Mucosa of descending colon (tissue), 3 donors: ENCODE results near the gene UNC5B. TPM values are rescaled to one million over a fixed set of nuclear protein-coding genes. Genes with fewer than 3 reads are reported as not detected.

Experiments
- ATAC-seq: fragments of 200-7000 bp; cut with Tn5 transposase; one replicate; pipeline ENCODE4 v1.9.1; 2020; ENCODE audit warnings: mild to moderate bottlenecking, moderate library complexity
- DNase-seq, 3 donors: peaks; one replicate each; pipeline ENCODE4 v3.0.0-alpha.2; 2020
- H3K36me3 ChIP-seq: fragments of 200-600 bp; one replicate; pipeline ENCODE4 v1.8.0; 2021; ENCODE audit warnings: low read depth, mild to moderate bottlenecking
- H3K4me1 ChIP-seq: fragments of 200-600 bp; one replicate; pipeline ENCODE4 v1.8.0; 2021; ENCODE audit warnings: low read depth, mild to moderate bottlenecking
- H3K4me3 ChIP-seq: fragments of 200-600 bp; one replicate; pipeline ENCODE4 v1.8.0; 2021; ENCODE audit warnings: mild to moderate bottlenecking
- H3K9me3 ChIP-seq: fragments of 200-600 bp; one replicate; pipeline ENCODE4 v1.8.0; 2021; ENCODE audit warnings: mild to moderate bottlenecking
- intact Hi-C, 2 donors: fragments of 100-400 bp; cut with DNase I in 1 of 2; cut with micrococcal nuclease in 1 of 2; formaldehyde crosslinking; loops; one replicate each; pipeline versions ENCODE4 v1.11.0 to v1.11.1; 2022; cut with DNase I, micrococcal nuclease
- total RNA-seq, 3 donors: library from RNA; stranded (reverse); fragmentation: NEBNext Ultra II Directional in 2 of 3; extraction: Animal tissue kit (Norgen Biotek cat#: 25700) in 2 of 3; gene quantifications; one replicate each; pipeline versions ENCODE4 v1.2.1 to v1.2.4, GENCODE V29; 2021 to 2023
- TF ChIP-seq, protein P1 (sequence below): fragments of 200-600 bp; IDR thresholded peaks from one replicate; pipeline ENCODE4 v1.8.0; 2022; ENCODE audit warnings: antibody characterized with exemption, mild to moderate bottlenecking
- donor health status: DM: no; HTN: no; CAD: no; lungs with moderate emphysema.
- donor health status: DM: no; HTN: no; CAD: no.
- donor health status: DM: no; HTN: yes; CAD: no.

Gene UNC5B
- total RNA-seq, 3 donors from 2014 or later, result 11.0 to 17.4 (median 11.4) TPM

DNA sequence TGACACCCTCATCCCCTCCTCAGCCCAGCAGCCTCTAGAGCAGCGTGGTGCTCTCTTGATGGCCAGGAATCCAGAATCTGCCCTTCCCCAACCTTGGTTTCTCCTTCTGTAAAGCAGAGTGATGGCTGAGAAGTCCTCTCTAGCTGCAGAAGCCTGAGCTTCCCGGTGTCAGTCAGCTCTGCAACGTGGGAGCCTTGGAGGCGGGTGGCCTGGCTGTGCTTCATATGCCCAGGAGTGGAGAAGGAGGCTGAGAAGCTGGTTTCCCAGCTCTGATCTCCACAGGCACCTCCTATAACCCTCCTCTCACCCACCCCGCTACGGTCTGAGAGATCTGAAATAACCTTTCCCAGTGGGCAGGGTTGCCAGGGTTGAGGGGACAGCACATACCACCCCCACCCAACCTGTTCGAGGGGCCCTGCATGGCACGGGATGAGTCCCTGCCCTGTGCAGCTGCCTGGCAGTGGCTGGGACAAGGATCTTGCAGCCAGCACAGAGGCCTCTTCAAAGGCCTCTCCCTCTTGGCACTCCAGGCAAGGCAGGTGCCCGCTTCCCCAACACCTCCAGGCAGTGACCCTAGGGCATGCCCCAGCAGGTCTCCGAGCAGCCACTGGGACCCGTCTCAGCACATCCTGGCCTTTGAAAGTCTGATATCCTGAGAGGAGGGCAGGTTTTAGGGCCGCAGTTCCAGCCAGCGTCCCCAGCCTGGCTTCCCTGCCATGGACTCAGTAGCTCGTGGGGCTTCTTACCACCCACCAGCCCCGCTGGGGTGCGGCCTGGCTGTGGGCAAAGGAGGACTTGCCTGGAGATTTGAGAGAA lies 88.4 kb downstream of the UNC5B start:
- TF ChIP-seq, protein P1, sequence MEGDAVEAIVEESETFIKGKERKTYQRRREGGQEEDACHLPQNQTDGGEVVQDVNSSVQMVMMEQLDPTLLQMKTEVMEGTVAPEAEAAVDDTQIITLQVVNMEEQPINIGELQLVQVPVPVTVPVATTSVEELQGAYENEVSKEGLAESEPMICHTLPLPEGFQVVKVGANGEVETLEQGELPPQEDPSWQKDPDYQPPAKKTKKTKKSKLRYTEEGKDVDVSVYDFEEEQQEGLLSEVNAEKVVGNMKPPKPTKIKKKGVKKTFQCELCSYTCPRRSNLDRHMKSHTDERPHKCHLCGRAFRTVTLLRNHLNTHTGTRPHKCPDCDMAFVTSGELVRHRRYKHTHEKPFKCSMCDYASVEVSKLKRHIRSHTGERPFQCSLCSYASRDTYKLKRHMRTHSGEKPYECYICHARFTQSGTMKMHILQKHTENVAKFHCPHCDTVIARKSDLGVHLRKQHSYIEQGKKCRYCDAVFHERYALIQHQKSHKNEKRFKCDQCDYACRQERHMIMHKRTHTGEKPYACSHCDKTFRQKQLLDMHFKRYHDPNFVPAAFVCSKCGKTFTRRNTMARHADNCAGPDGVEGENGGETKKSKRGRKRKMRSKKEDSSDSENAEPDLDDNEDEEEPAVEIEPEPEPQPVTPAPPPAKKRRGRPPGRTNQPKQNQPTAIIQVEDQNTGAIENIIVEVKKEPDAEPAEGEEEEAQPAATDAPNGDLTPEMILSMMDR, result no peak

DNA sequence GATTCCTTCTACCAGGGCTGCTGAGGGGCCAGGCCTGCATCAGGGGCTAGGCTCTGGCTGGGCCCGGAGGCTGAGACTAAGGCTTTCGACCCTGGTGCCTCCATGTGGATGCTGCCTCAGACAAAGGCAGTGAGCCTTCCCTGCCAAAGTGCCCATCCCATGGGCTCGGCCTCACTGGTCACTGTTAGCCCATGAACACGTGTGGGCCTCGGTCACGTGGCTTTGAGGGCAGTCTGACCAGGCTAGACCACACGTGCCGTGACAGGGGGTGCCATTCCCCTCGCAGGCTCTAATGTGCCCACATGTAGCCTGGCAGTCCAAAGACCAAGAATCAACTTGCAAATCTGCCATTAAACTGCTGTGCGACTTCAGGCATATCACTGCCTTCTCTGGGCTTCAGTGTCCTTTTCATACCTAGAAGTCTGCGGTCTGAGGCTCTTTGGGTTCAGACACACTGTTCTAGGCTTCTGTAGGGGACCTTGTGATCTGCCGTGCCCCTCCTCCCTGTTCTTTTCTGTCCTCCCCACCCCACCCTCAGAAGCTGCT lies 89.1 kb downstream of the UNC5B start:
- Histone ChIP-seq H3K4me1 (no peaks in the 10 kb centered on the region), H3K36me3 (no peaks in the 10 kb centered on the region), H3K4me3 (no peak overlapping the region), H3K9me3 (no peaks in the 10 kb centered on the region)
- intact Hi-C loops, result no loop called here
- no peak for ATAC-seq
- no peak for DNase-seq
- TF ChIP-seq, protein P1, result no peak

More for the DNA sequence above, 88.4 kb downstream of the UNC5B start:
- Histone ChIP-seq H3K4me1 (no peaks in the 10 kb centered on the region), H3K36me3 (no peaks in the 10 kb centered on the region), H3K4me3 (no peak overlapping the region), H3K9me3 (no peaks in the 10 kb centered on the region)
- intact Hi-C loops, result no loop called here
- ATAC-seq (no peak), DNase-seq (peak in 1 of 3 donors; percentile 34)

DNA sequence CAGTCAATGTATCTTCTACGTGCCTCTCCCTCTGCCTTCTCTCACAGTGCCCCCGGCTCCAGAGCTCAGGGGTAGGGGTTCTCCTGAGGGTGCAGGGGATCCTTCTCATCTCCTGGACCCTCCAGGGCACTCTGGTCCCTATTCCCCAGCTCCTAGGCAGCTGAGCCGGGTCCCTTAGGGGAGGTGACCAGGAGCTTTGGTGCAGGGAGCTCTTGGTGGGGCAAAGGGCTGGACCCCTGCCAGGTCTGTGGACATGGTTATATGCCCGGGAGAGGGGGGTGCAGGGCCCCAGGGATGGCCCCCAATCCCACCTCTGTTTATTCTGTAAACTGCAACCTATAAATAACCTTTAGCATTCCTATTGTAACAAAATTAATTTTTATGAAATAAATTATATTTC lies 90.1 kb downstream of the UNC5B start:
- Histone ChIP-seq H3K4me3 (no peak overlapping the region), H3K36me3 (no peaks in the 10 kb centered on the region), H3K9me3 (no peaks in the 10 kb centered on the region), H3K4me1 (no peaks in the 10 kb centered on the region)
- peak in 1 of 3 donors; percentile 18 for DNase-seq
- TF ChIP-seq, protein P1, result no peak
- intact Hi-C loops, result no loop called here
- no peak for ATAC-seq

DNA sequence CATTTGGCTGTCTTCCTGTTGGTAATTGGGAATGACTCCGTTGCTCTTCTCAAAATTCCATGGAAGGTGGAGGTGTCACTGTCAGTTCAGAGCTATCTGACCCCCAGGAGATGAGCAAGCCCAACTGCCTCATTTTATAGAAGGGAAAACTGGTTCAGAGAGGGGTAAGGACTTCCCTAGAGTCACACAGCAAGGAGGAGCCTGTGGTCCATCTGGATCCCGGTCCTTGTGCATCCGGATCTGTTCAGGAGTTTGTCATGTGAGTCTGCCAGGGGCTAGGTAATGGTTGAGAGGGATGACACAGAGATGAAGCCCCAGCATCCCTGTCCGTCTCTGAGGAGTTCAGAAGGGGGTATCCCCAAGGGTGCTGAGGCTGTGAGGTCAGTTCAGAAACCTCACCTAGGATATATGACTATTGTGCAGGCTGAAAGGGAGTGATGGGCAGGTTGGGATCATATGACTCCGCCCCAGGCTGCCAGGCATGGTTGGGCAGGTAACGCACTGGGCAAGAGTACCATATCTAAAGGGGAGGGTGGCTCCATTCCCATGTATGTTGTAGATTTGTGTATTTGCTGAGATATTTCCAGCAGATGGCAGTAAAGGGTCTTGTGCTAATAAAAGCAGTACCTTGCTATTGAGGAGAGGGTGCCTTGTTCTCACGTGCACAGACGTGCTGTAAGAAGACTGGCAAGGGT lies 90.7 kb downstream of the UNC5B start:
- ATAC-seq, result peak; percentile 48
- H3K36me3 ChIP-seq, result no peaks in the 10 kb centered on the region
- TF ChIP-seq, protein P1, result no peak
- H3K4me3 ChIP-seq, result no peak overlapping the region
- no peaks in the 10 kb centered on the region for H3K4me1 ChIP-seq
- no peaks in the 10 kb centered on the region for H3K9me3 ChIP-seq
- no peak for DNase-seq
- intact Hi-C loops, result no loop called here

DNA sequence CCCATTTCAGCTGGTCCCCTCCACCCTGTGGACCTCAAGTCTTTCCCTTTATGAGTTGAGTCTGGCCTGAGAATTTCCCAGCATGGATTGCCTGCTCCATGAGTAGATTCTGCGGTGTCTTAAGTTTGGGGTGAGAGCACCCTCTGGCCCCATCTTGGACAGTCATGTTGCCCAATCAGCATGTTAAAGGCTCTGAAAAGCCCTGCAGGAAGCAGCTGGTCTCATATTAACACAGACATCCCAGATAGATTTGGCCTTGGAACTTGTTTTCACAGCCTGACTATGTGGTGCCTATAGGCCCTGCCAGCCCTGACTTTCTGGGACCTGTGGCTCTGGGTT lies 91.2 kb downstream of the UNC5B start:
- no peaks in the 10 kb centered on the region for H3K4me1 ChIP-seq
- H3K4me3 ChIP-seq, result no peak overlapping the region
- H3K9me3 ChIP-seq, result no peaks in the 10 kb centered on the region
- intact Hi-C loops, result no loop called here
- ATAC-seq (no peak), DNase-seq (no peak)
- TF ChIP-seq, protein P1, result no peak
- H3K36me3 ChIP-seq, result no peaks in the 10 kb centered on the region
